Testis (tissue), 3 donors: Measurements from ENCODE around the gene SLC19A1. TPM values are rescaled to one million over a fixed set of nuclear protein-coding genes. Genes with fewer than 3 reads are reported as not detected.

ENCODE experiments used
- DNase-seq: peaks from one replicate; pipeline ENCODE4 v3.0.0-alpha.2; 2019
- H3K27ac ChIP-seq, 2 donors: fragments of 200-600 bp; sonication (generic); one replicate each; pipeline ENCODE4 v1.5.1; 2019
- H3K27me3 ChIP-seq: fragments of 200-600 bp; sonication (generic); one replicate; pipeline ENCODE4 v1.5.1; 2019
- H3K36me3 ChIP-seq: fragments of 200-600 bp; sonication (generic); one replicate; pipeline ENCODE4 v1.5.1; 2017; ENCODE audit warnings: low read depth; ENCODE audit errors: missing control alignments
- H3K4me1 ChIP-seq: fragments of 200-600 bp; sonication (generic); one replicate; pipeline ENCODE4 v1.5.1; 2019
- H3K4me3 ChIP-seq, 2 donors: fragments of 200-600 bp; sonication (generic); one replicate each; pipeline ENCODE4 v1.5.1; 2017 to 2019
- H3K9me3 ChIP-seq: fragments of 200-600 bp; sonication (generic); one replicate; pipeline ENCODE4 v1.5.1; 2017
- CTCF ChIP-seq, 3 experiments: fragments of 450-650 bp in 2 of 3; fragments of 200-600 bp in 1 of 3; sonication (generic) in 1 of 3; IDR thresholded peaks; one replicate each; pipeline ENCODE4 v1.5.1; 2016 to 2019; ENCODE audit warnings: antibody characterized with exemption in 3 of 3, mild to moderate bottlenecking in 2 of 3, moderate library complexity in 1 of 3
- POLR2A ChIP-seq: fragments of 450-650 bp; IDR thresholded peaks from one replicate; pipeline ENCODE4 v1.6.1; 2017; ENCODE audit warnings: antibody characterized with exemption, mild to moderate bottlenecking, moderate library complexity
- WGBS, 2 donors: methylation state at CpG; one replicate each; pipeline ENCODE4 v1.1.5; 2018; 5-methylcytosine and 5-hydroxymethylcytosine counted together
- intact Hi-C: fragments of 100-400 bp; cut with DNase I; formaldehyde crosslinking; loops from one replicate; pipeline ENCODE4 v1.15.1; 2023; ENCODE audit warnings: low total_unique reads
- polyA plus RNA-seq: library from polyadenylated mRNA; stranded (reverse); fragments of 350-450 nt; fragmentation: Illumina TruSeq; extraction: RNeasy Lipid Tissue Mini Kit (QIAGEN cat#74804); gene quantifications from one replicate; pipeline ENCODE4 v1.2.3, GENCODE V29; 2014; ENCODE audit warnings: low read depth, low replicate concordance; ENCODE audit not compliant: insufficient read depth
- total RNA-seq, 2 donors: library from RNA; depleted of rRNA; stranded (reverse); fragments of >200 nt; gene quantifications; one replicate each; pipeline ENCODE4 v1.2.3, GENCODE V29; 2016

SLC19A1 gene
- total and polyA plus RNA-seq, 3 donors from 2014 or later: 5.5 to 17.4 (median 15.7) TPM

GRCh38 chr21:45540601-45540970 lies 1.7 kb downstream of the SLC19A1 start:
- DNase-seq: no peak
- Histone ChIP-seq H3K4me1 (peaks cover 16% of the 10 kb centered on the region), H3K27ac (no peak overlapping the region), H3K4me3 (no peak overlapping the region), H3K9me3 (no peaks in the 10 kb centered on the region), H3K27me3 (no peaks in the 10 kb centered on the region), H3K36me3 (no peaks in the 10 kb centered on the region)
- intact Hi-C loops: no loop called here
- 88 to 90% methylated on average over 10 of the region's 10 CpGs for WGBS, 2 donors
- TF ChIP-seq POLR2A: no peak
- TF ChIP-seq CTCF (IDR thresholded peaks at IDR 0.05): no peak

GRCh38 chr21:45539796-45540600 lies 2.2 kb downstream of the SLC19A1 start:
- Histone ChIP-seq H3K4me1 (peaks cover 16% of the 10 kb centered on the region), H3K4me3 (no peak overlapping the region), H3K27ac (no peak overlapping the region), H3K36me3 (no peaks in the 10 kb centered on the region), H3K27me3 (no peaks in the 10 kb centered on the region), H3K9me3 (no peaks in the 10 kb centered on the region)
- WGBS, 2 donors: 88 to 93% methylated on average over 15 to 24 of the region's 24 CpGs
- TF ChIP-seq CTCF (IDR thresholded peaks at IDR 0.05) (no peak), POLR2A (no peak)
- intact Hi-C loops: no loop called here
- no peak for DNase-seq

- Histone ChIP-seq H3K4me1 (peaks cover 24% of the 10 kb centered on the region), H3K9me3 (no peaks in the 10 kb centered on the region), H3K4me3 (no peak overlapping the region), H3K36me3 (no peaks in the 10 kb centered on the region), H3K27me3 (no peaks in the 10 kb centered on the region), H3K27ac (no peak overlapping the region)
- no peak for DNase-seq
- TF ChIP-seq CTCF (IDR thresholded peaks at IDR 0.05): no peak
- TF ChIP-seq POLR2A: no peak
- WGBS, 2 donors: 83 to 92% methylated on average over 4 to 17 of the region's 17 CpGs
- intact Hi-C loops: no loop called here
Measured at GRCh38 chr21:45539046-45539795, 3.0 kb downstream of the SLC19A1 start.

- H3K9me3 ChIP-seq: no peaks in the 10 kb centered on the region
- H3K4me3 ChIP-seq: no peak overlapping the region
- intact Hi-C loops: no loop called here
- no peak for DNase-seq
- no peak overlapping the region for H3K27ac ChIP-seq
- H3K4me1 ChIP-seq: peaks cover 29% of the 10 kb centered on the region
- no peak for TF ChIP-seq CTCF (IDR thresholded peaks at IDR 0.05)
- TF ChIP-seq POLR2A: no peak
- H3K36me3 ChIP-seq: no peaks in the 10 kb centered on the region
- 89 to 91% methylated on average over 18 to 31 of the region's 31 CpGs for WGBS, 2 donors
- no peaks in the 10 kb centered on the region for H3K27me3 ChIP-seq
Measured at GRCh38 chr21:45538381-45539045, 3.7 kb downstream of the SLC19A1 start.
